ENCODE data around the gene ATRN.

The ATRN gene

GRCh38 chr20:3681352-3681930 lies 210.6 kb downstream of the ATRN start:
- peak overlapping the region; percentile 33 for H3K4me3 ChIP-seq (ENCODE audit: low read length)
- no peak for DNase-seq (ENCODE audit: low read depth)
- no peak for TF ChIP-seq CTCF (conservative IDR thresholded peaks at IDR 0.05; ENCODE audit: low read depth, low read length)

- no peak for TF ChIP-seq CTCF (conservative IDR thresholded peaks at IDR 0.05; ENCODE audit: low read depth, low read length)
- DNase-seq (ENCODE audit: low read depth) = no peak
- H3K4me3 ChIP-seq (ENCODE audit: low read length) = peak within 1 kb of the TSS; percentile 33
These were observed 211.3 kb downstream of the ATRN start, which contains the start of gene ADAM33 for GRCh38 chr20:3681931-3682781. ADAM33 (minus strand) TSS chr20:3682010; CDS start chr20:3682004, 6 bp downstream.

- DNase-seq (ENCODE audit: low read depth) = no peak
- no peak for TF ChIP-seq CTCF (conservative IDR thresholded peaks at IDR 0.05; ENCODE audit: low read depth, low read length)
- H3K4me3 ChIP-seq (ENCODE audit: low read length) = no peak overlapping the region
These were observed 214.5 kb downstream of the ATRN start for GRCh38 chr20:3685341-3685740.

- TF ChIP-seq CTCF (conservative IDR thresholded peaks at IDR 0.05; ENCODE audit: low read depth, low read length) = no peak
- H3K4me3 ChIP-seq (ENCODE audit: low read length) = no peak overlapping the region
- DNase-seq (ENCODE audit: low read depth) = no peak
These were observed 215.6 kb downstream of the ATRN start for GRCh38 chr20:3686421-3686820.

GRCh38 chr20:3686867-3687321 lies 216.1 kb downstream of the ATRN start:
- no peak overlapping the region for H3K4me3 ChIP-seq (ENCODE audit: low read length)
- DNase-seq (ENCODE audit: low read depth) = no peak
- TF ChIP-seq CTCF (conservative IDR thresholded peaks at IDR 0.05; ENCODE audit: low read depth, low read length) = peak; percentile 14

GRCh38 chr20:3687655-3688054 lies 216.8 kb downstream of the ATRN start:
- no peak for TF ChIP-seq CTCF (conservative IDR thresholded peaks at IDR 0.05; ENCODE audit: low read depth, low read length)
- no peak for DNase-seq (ENCODE audit: low read depth)
- H3K4me3 ChIP-seq (ENCODE audit: low read length) = no peak overlapping the region

Measured in retinal pigment epithelial cell (primary cell).